GM21786 (cell line): ENCODE measurements around the gene TMEM95.
A peak's percentile ranks its signal among the peaks of the same experiment; 100 is the strongest.

ENCODE experiments used
- ATAC-seq: cut with Tn5 transposase; IDR thresholded peaks from one replicate; pipeline ENCODE4 v1.9.1; 2021; ENCODE audit not compliant: unreplicated experiment

The TMEM95 gene

GRCh38 chr17:7355053-7355452, at the start of gene TMEM95:
TSS of gene TMEM95 (plus strand) at chr17:7355156. CDS start at chr17:7355205, 49 bp downstream.
- ATAC-seq = no peak

DNA sequence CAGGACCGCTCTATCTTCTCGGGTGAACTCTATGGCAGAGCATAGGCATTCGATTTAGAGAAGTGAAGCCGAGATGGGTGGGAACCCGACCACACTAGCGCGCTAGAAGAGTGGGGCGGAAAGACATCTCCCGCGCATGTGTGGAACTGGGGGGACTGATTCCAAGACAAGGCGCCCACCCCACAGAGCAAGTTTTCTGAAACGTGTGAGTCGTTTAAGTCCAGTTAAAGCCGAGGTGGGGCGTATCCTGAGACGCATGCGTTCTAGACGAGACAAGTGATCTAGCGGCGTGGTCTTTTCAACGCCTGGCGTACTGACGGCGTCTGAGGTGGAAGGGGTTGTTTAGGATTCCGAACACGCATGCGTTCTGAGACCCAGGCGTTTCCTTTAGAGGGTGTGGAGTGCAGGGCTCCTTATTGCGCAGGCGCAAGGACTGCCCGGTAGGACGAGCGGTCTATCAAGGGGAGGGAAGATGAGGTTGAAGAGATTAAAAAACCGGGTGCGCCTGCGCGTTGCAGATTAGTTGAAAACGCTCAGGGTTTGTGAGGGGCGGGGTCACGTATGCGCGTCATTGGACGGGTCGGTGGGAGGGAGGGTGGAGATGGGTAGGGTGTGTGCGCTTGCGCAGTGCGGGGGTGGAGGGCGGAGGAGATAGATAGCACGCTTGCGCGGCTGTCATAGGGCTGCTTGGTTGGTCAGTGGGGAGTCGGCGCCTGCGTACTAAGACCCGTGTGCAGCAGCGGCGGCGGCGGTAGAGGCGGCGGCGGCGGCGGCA, 47.9 kb upstream of the TMEM95 start, which contains the start of gene EIF5A:
Gene EIF5A (plus strand): TSS at position 718 of the 775 bp plus-strand sequence. CDS start 2,008 bp downstream, outside the sequence.
- ATAC-seq = peak; percentile 67

DNA sequence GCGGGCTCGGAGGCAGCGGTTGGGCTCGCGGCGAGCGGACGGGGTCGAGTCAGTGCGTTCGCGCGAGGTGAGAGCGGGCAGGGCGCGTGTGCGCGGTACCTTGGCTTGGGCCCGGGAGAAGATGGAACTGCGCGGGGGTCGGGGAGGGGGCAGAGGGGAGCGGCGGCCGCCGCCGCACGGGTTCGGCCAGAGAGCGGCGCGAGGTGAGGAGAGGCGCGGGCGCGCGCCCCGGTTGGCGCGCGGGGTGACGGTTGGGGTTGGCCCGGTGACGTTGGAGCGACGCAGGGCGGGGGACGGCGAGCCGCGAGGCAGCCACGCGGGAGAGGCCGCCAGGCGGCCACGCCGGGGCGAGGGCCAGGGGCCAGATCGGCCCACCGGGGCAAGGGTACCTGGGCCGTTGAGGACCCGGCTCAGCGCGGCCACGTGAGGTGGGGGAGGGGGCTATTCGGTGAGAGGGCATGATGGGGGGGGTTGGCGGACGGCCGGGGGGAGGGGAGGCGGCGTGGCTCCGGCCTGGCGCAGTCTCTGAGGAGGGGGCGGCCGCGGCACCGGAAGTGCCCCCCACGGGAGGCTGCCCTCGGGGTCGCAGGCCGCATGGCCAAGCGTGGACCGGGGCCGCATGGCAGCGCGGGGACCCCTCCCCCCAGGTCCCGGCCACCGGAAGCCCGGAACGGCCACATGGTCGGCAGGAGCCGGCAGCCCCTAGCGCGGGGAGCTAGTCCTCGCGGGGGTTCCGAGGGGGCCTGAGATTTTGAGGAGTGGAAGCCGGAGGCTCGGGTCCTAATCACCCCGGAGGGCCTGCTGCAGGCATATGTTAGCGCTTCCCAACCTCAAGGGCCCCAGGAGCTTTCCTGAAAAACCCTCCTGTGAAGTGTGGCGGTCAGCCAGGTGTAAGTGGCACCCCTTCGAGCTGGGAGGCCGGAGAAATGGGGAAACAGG, 47.0 kb upstream of the TMEM95 start:
- ATAC-seq = no peak

DNA sequence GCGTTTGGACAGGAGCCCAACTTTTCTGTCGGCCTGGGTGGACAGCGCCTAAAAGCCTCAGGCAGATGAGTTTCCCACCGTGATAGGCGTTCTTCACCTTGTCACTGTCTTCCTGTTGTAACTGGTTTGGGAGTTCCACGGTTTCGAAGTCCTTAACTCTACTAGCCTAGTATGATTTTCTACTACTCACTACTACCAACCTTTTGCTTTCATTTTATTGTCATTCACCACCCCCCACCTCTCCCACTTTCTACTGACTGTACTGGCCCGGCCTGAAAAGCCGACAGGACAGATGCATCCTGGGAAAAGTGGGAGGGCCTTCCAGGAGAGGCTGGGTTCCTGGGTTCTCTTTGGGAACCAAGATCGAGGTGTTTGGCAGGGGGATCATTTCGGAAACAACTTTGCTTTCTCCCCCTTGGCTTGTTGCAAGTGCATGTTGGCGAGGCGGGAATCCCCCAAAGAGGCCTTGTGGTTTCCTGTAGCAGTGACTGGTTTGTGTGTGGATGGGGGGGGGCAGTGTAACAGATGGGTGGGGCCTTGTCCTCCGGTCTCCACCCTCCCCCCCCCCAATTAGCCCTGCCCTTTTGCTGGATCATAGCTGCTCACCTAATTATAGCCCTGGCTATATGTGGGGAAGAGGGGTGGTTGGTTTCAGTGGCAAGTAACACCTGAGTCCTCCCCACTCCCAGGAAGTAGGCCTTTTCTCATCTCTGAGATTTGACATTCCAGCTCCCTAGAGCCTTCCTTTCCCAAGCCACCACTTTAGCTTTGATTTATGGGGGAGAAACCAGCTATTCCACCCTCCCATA, 46.1 kb upstream of the TMEM95 start:
- no peak for ATAC-seq

- ATAC-seq = no peak
Observed at GRCh38 chr17:7309628-7310027, 45.3 kb upstream of the TMEM95 start.

DNA sequence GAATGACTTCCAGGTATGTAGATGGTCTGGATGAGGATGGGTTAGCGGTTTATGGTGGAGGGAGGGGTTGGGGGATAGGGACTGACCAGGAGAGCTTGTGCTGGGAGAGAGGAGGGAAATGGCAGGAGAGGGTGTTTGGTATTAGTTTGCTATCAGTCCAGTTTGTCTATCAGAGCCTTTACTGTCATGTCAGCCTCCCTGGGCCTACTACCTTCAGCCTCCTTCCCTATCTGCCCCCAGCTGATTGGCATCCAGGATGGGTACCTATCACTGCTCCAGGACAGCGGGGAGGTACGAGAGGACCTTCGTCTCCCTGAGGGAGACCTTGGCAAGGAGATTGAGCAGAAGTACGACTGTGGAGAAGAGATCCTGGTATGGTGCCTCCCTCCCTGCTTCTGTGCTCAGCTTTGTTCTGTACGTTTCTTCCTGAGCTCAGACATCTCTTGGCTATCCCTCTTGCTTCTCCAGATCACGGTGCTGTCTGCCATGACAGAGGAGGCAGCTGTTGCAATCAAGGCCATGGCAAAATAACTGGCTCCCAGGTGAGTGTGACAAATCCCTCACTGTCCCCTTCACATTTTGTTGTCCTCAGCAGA, 43.7 kb upstream of the TMEM95 start:
- ATAC-seq = no peak

DNA sequence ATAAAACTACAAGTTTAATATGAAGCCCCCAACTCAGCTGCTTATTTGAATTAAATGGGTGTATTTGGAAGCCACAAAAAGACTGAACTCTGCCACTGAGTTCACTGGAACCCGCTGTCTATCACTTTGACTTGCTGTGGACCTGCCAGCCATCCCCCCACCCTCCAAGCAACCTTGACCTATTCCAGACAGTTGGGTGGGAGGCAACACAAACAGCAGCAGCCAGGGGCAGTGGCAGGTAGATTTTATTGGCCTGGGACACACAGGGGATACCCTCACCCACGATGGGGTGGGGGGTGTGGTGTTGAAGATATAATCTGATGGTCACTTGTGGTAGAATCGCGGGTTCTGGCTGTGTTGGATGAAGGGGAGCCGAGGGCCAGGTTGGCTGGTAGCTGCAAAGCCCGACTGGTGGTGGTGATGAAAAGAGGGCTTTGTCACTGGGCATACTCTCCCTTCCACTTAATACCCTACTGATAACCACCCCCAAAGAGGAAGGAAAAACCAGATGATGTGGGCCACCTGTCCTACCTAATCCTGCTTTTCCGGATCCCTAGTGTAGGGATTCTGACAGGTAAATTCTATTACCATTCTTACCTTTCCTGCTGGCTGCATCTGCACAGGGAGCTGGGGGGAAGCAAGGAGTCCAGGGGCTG, 42.4 kb upstream of the TMEM95 start:
- ATAC-seq = no peak

DNA sequence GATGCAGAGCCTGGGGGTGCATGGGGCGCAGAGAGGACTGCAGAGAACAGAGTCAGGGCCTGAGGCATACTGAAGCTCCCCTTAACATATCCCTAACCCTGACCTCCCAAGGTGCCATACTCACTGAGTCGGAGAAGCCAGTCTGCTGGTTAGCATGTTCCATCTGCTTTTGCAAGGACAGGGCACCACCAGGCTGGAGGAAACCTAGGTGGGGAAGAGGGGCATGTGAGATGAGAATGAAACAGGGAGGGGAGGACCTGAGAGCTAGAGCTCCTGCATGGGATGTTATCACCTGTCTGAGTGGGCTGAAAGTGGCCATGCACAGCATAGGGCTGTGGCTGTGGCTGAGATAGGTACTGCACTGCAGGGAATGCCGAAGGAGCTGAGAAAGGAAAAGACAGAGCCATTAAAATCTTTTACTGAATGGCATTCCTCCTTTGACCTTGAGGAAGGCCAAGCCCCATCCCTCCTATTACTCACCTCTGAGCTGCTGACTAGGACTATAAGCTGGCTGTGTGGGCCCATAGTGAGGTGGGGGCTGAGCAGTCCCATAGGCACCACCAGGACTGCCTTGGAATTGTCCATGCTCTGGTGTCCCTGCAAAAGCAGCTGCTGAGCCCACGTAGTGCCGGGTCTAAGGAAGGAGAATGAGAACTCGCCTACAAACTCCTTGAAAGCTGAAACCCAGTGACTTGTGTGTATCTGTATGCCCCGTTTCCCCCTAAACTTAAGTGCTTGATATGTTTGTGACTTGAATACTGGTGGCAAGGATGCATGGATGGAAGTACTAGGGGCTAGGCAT, 41.7 kb upstream of the TMEM95 start:
- ATAC-seq = no peak

DNA sequence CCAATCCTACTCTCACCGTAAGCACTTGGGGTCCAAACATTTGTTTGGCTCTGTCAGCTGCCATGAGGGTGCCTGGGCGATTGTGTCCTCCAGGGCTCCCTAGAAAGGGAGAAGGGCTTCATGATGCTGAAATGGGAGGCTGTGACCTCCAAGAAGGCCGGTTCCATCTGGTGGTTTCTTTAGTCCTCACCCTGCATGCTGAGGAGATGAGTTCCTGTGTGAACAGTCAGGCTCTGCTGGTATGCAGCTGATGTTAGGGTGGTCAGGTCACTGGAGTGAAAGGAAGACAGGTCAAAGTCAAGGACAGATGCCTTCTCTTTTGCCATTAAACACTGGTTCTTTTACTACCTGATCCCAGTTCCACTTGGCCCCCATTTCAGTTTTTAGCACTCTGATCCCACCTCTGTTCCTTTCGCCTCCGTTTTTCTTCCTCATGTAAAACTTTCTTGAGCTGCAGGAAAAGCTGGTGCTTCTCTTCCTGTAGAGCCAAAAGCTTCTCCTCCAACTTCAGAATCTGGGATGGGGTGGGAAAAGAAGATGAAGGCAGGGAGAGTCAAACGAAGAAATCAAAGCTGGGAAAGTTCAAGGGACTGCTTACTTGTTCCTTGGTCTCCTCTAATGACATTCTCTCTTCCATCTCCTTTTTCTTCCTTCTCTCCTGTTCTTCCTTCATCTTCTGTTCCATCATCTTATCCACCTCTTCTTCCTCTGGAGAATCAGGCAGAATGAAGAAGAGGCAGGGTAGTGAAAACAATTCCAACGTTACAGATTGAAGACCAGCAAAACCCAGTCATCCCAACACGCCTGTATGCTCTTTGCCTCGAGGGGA, 40.9 kb upstream of the TMEM95 start:
- ATAC-seq = no peak

DNA sequence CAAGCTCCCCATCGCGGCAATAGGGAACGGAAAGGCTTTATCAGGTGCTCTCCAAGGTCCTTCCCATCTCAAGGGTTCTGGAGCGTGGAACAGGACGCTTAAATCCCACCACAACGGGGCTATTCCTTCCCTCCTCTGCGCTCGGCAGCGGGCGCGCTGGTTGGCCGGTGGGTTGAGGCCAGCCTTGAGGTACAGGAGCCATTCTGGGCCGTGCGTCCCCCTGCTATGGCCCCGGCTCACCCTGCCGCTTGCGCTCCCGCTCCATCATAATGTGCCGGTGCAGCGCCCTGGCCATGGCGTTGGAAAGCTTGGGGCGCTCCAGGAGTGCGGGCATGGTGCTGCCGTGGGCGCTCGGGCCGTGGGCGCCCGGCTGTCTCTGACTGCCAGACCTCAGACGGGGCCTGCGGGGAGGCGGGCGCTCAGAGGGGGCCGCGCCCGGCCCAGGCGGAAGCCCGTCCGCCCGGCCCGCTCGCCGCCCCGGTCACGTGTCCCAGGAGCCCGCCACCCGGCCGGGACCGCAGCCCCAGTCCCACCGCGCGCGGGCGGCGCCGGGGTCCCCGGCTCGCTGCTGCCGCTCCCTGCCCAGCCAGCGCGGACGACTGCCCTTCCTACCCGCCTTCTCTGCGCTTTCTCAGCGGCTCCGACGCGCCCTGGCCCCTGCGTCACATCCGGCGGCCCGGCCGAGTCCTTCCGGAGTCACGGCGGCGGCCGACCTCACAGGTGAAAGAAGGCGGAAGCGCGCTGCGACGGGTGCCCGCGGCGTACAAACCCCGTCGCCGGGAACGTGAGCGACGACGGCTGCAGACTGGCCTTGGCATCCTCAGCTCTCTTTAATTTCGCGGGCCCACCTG, 40.0 kb upstream of the TMEM95 start, which contains the start of gene GPS2:
Gene GPS2 (minus strand): TSS at position 642 of the 851 bp plus-strand sequence. CDS start 308 bp downstream, at position 334.
- peak; percentile 67 for ATAC-seq

- ATAC-seq = no peak
Observed at GRCh38 chr17:7315570-7316235, 39.3 kb upstream of the TMEM95 start.

DNA sequence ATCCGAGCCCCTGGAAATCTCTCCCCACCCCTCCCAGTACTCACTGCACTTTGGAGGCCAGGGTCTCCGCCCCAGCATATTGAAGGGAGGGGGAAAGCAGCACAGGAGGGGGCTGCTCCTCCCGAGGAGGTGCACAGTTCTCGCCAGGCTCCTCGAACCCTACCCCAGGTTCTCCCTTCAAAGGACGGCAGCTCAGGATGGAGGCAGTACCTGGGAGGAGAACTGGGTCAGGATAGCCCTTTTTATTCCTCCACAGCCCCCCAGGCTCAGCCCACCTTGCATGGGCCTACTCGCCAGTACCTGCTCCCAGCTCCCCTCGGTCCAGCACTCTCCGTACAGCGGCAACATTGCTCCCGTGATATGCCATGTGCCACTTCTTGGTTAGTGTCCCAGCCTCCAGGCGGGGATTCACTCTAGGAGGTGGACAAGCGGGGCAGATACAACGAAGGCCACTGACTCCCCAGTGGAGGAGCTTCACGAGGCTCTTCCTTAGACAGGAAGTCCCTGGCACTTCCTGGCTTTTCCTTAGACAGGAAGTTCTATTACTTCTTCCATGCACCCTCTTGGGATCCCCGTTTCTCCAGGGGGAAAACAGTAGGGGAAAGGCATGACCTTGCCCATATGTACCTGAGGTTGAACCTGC, 37.7 kb upstream of the TMEM95 start:
- ATAC-seq = no peak

DNA sequence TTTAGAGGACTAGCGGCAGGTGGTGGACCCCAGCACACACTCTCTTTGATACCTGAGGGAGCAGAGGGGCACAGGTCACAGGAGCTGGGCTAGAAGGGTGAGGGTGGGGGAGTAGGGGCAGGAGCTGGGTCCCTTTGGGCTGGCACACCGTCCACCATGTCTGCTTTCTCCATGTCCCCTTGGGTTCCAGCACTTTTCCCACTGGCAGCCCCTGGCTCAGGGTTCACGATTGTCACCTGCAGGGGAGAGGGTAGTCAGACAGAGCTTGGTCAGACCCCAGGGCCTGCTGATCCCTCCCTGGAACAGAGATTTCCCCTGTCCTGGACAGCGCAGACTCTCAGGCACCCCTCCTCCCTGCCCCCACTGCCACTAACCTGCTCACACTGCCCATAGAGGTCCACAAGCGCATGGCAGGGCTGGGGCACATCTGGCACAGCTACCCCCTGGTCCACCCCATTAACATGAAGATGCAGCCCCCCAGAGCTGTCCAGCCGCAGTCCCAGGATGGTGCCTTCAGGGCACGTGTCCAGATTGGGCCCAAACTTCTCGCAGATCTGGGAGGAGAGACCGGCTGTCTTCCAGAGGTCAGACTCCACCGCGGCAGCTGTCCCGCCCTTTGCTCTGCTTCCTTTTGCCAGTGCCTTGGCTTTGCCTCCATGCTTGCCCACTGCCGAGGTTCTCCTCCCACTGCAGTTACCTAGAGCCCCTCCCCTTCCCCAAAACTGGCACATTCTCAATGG, 36.7 kb upstream of the TMEM95 start:
- ATAC-seq = no peak

DNA sequence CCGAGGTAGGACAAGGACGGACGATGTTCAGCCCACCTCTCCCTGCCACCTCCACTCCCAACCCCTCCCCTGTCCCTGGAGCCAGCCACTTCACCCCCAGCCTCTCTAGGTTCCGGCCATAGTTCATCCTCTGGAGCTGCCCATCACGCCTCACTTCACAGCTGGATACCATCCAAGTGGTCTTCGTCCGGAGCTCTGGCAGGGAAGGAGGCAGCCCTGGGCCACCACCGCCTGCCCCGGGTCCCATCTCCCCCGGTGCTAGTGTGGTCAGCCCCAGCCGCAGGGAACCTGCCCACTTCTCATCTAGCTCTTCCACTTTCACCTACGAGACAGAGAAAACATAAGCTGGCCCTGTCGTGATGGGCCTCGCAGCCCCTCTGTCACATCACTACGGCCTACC, 33.5 kb upstream of the TMEM95 start:
- ATAC-seq = no peak

- no peak for ATAC-seq
Observed at GRCh38 chr17:7322520-7323194, 32.3 kb upstream of the TMEM95 start.
